ENCODE results near the gene C6orf47.

GRCh38 chr6:31705931-31706330 lies 45.4 kb upstream of the C6orf47 start:
- no peak for TF ChIP-seq FOS (IDR thresholded peaks at IDR 0.05; ENCODE audit: borderline replicate concordance, insufficient read depth, low read length)
- no peak for TF ChIP-seq POLR2A (IDR thresholded peaks at IDR 0.05; ENCODE audit: low read depth, low read length)
- TF ChIP-seq CTCF (IDR thresholded peaks at IDR 0.05; ENCODE audit: extremely low read depth in 1 of 2, insufficient read depth in 1 of 2, low read depth in 1 of 2, low read length in 2 of 2) = no peak
- no peak for TF ChIP-seq EZH2 (IDR thresholded peaks at IDR 0.05; ENCODE audit: borderline replicate concordance, low read depth, low read length, severe bottlenecking)
- no peak for TF ChIP-seq JUN (IDR thresholded peaks at IDR 0.05; ENCODE audit: borderline replicate concordance, insufficient read depth, insufficient read length, low read depth)
- no peak for TF ChIP-seq POLR2AphosphoS5 (IDR thresholded peaks at IDR 0.05; ENCODE audit: insufficient read depth, low read depth, low read length)
- no peak for TF ChIP-seq MYC (IDR thresholded peaks at IDR 0.05; ENCODE audit: low read depth, low read length)

Data from endothelial cell of umbilical vein (primary cell).